Measurements from ENCODE around the gene CCDC57.

DNA sequence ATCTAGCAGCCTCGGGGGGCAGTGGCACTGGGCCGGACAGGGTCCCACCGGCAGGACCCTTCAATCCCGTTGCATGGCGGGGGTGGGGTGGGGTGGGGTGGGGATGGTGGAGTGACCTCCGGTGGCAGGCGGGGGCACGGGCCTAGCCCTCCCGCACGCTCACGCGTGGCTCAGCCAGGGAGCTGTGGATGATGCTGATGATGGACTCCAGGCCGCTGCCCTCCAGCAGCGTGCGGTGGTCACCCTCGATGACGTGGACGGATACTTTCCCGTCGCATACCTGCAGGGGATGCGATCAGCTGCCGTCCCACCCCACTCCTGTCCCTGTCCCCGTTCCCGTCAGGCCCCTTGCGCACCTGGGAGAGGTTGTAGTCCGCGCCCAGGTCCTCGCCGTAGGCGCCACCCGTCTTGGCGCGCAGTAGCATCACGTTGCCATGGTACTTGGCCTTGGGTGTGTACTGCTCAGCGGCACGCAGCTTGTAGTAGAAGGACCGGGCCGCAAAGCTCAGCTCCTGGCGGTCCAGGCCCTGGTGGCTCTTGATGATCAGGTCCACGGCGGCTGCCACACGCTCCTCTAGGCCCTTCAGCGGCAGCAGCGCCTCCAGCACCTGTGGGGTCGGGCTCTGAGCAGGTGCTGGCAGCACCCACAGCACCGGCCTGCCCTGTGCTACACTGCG, 133.5 kb downstream of the CCDC57 start:
- TF ChIP-seq, protein P1, sequence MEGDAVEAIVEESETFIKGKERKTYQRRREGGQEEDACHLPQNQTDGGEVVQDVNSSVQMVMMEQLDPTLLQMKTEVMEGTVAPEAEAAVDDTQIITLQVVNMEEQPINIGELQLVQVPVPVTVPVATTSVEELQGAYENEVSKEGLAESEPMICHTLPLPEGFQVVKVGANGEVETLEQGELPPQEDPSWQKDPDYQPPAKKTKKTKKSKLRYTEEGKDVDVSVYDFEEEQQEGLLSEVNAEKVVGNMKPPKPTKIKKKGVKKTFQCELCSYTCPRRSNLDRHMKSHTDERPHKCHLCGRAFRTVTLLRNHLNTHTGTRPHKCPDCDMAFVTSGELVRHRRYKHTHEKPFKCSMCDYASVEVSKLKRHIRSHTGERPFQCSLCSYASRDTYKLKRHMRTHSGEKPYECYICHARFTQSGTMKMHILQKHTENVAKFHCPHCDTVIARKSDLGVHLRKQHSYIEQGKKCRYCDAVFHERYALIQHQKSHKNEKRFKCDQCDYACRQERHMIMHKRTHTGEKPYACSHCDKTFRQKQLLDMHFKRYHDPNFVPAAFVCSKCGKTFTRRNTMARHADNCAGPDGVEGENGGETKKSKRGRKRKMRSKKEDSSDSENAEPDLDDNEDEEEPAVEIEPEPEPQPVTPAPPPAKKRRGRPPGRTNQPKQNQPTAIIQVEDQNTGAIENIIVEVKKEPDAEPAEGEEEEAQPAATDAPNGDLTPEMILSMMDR (IDR thresholded peaks at IDR 0.05; ENCODE audit: low read depth, low read length, poor library complexity, severe bottlenecking), result no peak
- no peak for TF ChIP-seq EZH2phosphoT487 (IDR thresholded peaks at IDR 0.05; ENCODE audit: borderline replicate concordance, low read length)
